Kidney capillary endothelial cell (primary cell): ENCODE measurements around the gene SPA17.

Experiments used
- DNase-seq: peaks from one replicate; pipeline ENCODE4 v3.0.0-alpha.2; 2018; ENCODE audit warnings: low spot score

SPA17 gene

DNA sequence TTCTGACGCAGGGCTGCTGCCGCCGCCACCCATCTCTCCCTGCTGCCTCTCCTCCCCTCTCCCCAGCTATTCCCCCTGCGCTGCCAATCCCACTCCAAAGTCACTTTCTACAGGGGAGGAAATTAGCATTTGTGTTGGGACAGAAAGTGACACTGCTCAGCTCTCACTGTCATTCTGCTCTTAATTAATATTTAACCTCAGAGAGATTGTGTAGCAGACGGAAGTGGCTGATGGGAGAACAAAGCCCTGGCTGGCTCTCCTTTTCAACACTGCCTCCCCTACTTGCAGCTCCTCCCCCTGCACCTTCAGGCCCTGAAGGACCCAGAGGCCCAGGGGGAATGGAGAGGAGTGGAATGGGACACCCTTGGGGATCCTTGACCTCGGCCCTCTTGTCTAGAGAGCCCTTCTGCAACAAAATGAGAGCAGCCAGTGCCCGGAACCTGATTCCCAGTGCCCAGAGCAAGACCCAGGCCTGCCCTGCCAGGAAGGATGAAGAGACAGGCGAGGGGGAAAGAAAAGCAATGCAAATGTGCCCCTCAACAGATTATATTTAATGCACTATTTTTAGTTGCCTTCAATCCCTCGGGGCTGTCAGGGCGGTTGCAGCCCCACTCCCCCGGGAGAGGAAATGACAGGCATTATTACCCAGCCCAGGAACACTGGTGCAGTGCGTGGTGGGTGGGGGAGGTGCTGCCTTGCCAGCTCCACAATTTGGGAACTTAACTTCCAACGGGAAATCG, 51.4 kb downstream of the SPA17 start:
- DNase-seq, result peak; percentile 76

GRCh38 chr11:124725719-124726105, 52.0 kb downstream of the SPA17 start:
- DNase-seq, result peak; percentile 83

- DNase-seq, result no peak
Observed at GRCh38 chr11:124727474-124727873, 53.8 kb downstream of the SPA17 start.

DNA sequence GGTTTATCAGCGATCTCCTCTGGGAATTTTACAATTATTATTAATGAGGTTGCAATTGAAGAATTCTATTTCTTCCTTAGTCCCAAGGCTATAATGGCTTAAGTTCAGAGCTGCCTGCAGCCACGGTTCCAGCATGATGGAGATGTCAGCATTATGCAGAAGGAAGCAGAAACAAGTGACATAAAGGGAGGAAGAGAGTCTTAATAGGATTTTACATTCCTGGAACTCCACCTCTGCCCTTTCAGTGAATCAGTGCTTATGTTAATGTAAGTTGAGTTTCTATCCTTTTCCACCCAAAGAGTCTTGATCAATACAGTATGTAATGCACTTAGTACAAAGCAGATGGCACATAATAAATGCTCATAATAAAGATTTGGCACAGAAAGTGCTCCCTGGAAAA, 54.4 kb downstream of the SPA17 start:
- no peak for DNase-seq

- no peak for DNase-seq
Observed at GRCh38 chr11:124729571-124729970, 55.9 kb downstream of the SPA17 start.

- DNase-seq, result no peak
Observed at GRCh38 chr11:124732230-124732629, 58.5 kb downstream of the SPA17 start.

GRCh38 chr11:124736736-124737135, 63.0 kb downstream of the SPA17 start:
- DNase-seq, result no peak

- DNase-seq, result no peak
Observed at GRCh38 chr11:124737638-124738305, 64.1 kb downstream of the SPA17 start.

DNA sequence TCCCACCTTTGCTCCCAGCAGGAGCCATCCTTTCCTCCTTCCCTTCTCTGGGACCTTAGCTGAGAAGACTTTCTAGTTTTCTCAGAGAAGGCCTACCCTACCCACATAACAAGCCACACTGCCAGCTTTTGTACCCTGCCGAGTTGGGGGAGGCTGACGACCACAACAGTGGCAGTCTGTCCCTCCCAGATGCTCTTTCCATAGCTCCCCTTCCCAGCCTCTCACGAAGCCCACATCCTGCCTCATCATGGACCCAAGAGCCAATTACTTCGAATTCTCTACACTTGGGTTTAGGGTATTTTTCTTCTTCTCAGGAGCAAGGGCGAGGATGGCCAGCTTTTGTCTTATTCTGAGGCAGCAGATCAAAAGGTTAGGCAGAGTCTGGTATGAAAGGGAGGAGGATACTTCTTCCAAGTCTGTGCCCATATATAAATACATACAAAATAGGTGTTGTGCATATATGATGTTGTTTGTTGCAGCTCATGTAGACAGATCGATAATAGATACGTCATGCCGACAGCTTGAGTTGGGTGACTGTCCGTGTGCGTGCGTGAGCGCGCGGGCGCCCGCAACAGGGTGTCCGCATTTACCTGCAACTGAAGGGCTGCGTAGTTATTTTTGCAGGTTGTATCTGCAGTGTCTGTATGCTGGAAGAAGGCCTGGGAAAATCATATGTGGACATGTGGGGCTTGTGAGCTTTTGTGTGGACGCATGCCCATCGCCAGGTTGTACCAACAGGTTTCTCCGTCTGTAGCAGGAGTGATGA, 65.2 kb downstream of the SPA17 start:
- no peak for DNase-seq

DNA sequence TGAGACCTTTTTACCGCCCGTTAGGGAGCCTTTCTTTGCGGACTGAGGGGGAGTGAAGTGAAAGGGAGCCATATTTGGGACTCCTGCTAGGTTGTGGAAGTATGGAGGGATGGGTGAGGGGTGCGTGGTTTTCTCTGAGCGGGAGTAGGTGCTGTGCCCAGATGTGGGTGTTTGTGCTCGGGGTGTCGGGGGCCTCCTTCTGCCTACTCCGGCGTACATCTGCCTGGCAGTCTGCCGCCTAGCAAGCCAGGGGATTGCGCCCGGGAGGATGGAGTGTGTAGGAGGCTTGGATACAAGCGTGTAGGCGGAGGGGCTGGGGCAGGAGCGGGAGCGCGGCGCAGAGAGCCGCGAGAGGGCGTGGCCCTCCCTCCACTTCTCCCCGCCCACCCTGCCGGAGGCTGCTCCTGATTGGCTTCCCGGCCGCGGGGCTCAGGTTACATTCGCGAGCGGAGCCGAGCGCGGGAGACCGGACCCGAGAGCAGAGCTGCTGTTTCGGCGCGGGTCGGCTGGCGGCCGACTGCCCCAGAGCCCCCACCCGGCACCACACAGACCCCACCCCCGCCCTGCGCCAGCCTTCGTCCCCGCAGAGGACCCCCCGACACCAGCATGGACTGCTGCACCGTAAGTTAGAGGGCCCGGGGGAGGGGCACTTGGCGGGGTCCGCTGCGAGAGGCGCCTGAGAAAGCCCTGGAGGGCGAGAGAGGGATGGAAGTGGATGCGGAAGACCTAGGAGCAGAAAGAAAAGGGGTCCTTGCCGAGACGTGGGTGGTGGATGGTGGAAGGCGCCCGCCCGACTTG, 66.0 kb downstream of the SPA17 start, which contains the start of gene NRGN:
Gene NRGN, plus strand, starts transcription at position 464 of the 798 bp plus-strand sequence. Its CDS starts 143 bp downstream, at position 607.
- peak; percentile 86 for DNase-seq

GRCh38 chr11:124740277-124740882, 66.7 kb downstream of the SPA17 start:
- DNase-seq, result no peak

DNA sequence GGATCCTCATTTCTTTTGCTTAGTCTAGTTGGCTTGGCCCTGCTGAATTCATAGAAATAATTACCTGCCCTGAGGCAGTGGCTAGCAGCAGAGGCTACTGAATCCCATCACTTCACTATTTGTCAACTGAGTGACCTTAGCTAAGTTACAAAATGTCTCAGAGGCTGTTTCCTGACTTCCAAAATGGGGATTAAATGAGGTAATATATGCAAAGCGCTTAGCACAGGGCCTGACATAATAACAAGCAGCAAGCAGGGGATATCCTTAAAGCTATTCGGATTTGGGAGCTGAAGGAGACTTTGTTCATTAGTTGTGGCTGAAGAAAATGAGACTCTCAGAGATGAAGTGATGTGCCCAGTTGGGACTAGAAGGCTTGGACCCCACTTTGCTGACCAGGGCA, 68.9 kb downstream of the SPA17 start:
- DNase-seq, result no peak

- DNase-seq, result no peak
Observed at GRCh38 chr11:124743050-124743449, 69.3 kb downstream of the SPA17 start.

GRCh38 chr11:124745270-124745834, 71.6 kb downstream of the SPA17 start:
- DNase-seq, result no peak

DNA sequence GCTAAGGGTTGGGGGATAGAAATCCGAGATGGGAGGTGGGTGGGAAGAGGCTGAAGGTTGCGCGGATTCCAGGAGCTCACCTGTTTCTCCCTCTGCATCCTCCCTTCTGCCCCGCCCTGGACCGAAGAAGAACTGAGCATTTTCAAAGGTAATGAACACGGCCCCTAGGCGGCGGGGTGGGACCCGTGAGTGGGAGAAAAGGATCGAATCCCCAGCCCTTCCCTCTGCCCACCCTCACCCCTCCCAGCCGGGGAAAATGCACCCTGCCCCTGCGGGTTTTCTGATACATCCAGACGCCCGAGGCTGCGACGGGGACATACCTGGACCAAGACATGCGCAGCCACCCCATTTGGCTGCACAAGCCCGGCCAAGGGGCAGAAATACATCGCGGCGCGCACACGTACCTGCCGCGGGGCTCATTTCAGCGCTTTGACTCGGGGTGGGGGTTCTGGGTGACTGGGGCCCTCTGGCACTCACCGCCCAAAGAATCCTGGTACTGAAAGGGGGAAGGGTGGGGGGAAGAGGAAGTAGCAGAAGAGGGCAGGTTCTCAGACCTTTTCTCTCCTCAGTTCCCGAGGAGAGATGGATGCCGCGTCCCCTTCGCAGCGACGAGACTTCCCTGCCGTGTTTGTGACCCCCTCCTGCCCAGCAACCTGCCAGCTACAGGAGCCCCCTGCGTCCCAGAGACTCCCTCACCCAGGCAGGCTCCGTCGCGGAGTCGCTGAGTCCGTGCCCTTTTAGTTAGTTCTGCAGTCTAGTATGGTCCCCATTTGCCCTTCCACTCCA, 72.3 kb downstream of the SPA17 start:
- DNase-seq, result no peak

- no peak for DNase-seq
Observed at GRCh38 chr11:124746621-124747243, 73.0 kb downstream of the SPA17 start.
